ENCODE measurements around the gene DUOXA1. TPM values are rescaled to one million over a fixed set of nuclear protein-coding genes. Genes with fewer than 3 reads are reported as not detected.
A peak's percentile ranks its signal among the peaks of the same experiment; 100 is the strongest.

Gene DUOXA1
- total and polyA plus RNA-seq, 2 of the 4 experiments (the other 2 are of a cell fraction): 0.02 TPM; not detected in 1

GRCh38 chr15:45091161-45091560, 38.5 kb downstream of the DUOXA1 start:
- no TSS peak for BruUV-seq (replicated peaks)
- Histone ChIP-seq H4K20me1 (ENCODE audit: insufficient read depth, low read length) (no peaks in the 10 kb centered on the region), H3K23ac (ENCODE audit: low read depth, low read length) (peak overlapping the region; percentile 91), H3K79me1 (ENCODE audit: low read depth in 1 of 2, low read length in 2 of 2) (no peaks in the 10 kb centered on the region), H3K18ac (ENCODE audit: low read depth, low read length) (peak overlapping the region; percentile 83), H3K27me3 (ENCODE audit: control insufficient read depth, insufficient read depth, low read length) (peaks cover 36% of the 10 kb centered on the region), H3K9me1 (ENCODE audit: insufficient read depth, low read length) (peaks cover 9% of the 10 kb centered on the region), H2AFZ (replicated peaks; ENCODE audit: low read length, poor library complexity) (peak overlapping the region; percentile 69), H3K4me1 (ENCODE audit: control insufficient read depth, insufficient read depth, low read length) (peaks cover 10% of the 10 kb centered on the region; the same call in 1 of the 2 replicates), H2BK20ac (ENCODE audit: low read depth, low read length) (peak overlapping the region; percentile 77), H3K36me3 (ENCODE audit: control insufficient read depth, insufficient read depth, low read length) (no peaks in the 10 kb centered on the region), H3K56ac (ENCODE audit: extremely low read depth, insufficient read depth, low read length) (peak overlapping the region; percentile 40), H4K91ac (ENCODE audit: insufficient read depth, low read depth, low read length) (peak overlapping the region; percentile 88), H3K9me3 (ENCODE audit: control insufficient read depth, insufficient read depth, low read length) (no peaks in the 10 kb centered on the region), H3K4me3 (ENCODE audit: insufficient read depth, low read depth, low read length) (no peak overlapping the region), H2BK120ac (ENCODE audit: low read depth, low read length) (peak overlapping the region; percentile 75), H4K5ac (ENCODE audit: low read depth, low read length) (peak overlapping the region; percentile 62), H3K27ac (ENCODE audit: insufficient read depth, low read length) (peak overlapping the region; percentile 96), H3K4ac (ENCODE audit: low read depth, low read length) (peak overlapping the region; percentile 87), H3K4me2 (ENCODE audit: low read depth, low read length) (peak overlapping the region; percentile 71), H3K9ac (ENCODE audit: low read depth, low read length) (peak overlapping the region; percentile 29; the same call in 1 of the 2 replicates), H2BK5ac (ENCODE audit: low read depth, low read length, poor library complexity, severe bottlenecking) (peak overlapping the region; percentile 70), H2AK5ac (ENCODE audit: low read depth, low read length) (peak overlapping the region; percentile 48; the same call in 1 of the 2 replicates), H3K14ac (replicated peaks; ENCODE audit: low read depth, low read length) (peak overlapping the region; percentile 88), H4K8ac (ENCODE audit: low read depth in 2 of 2, low read length in 2 of 2) (peak overlapping the region; percentile 54 to 71), H2AK9ac (replicated peaks; ENCODE audit: low read depth, low read length, poor library complexity) (peak overlapping the region; percentile 78), H2BK15ac (ENCODE audit: low read depth, low read length) (peak overlapping the region; percentile 43; the same call in 1 of the 3 replicates)
- CTCF ChIA-PET: no interaction called here
- dilution Hi-C loops (cut with HindIII; ENCODE audit: low sequenced_read_pairs, unreplicated experiment): no loop called here
- intact Hi-C loops (cut with micrococcal nuclease): loop anchor here (5.0 kb wide), 1 partner anchor 69 kb away; the partner anchor contains the start of gene SORD
- TF ChIP-seq FOS (IDR thresholded peaks at IDR 0.05; ENCODE audit: low read depth, low read length): peak; percentile 47; the same call in 1 of the 2 replicates
- TF ChIP-seq RFX5 (IDR thresholded peaks at IDR 0.05; ENCODE audit: low read depth, low read length): no peak
- peak; percentile 73 for TF ChIP-seq CEBPB (IDR thresholded peaks at IDR 0.05; ENCODE audit: low read depth, low read length)
- in situ Hi-C loops (cut with MboI; ENCODE audit: low sequenced_read_pairs): no loop called here
- ATAC-seq (ENCODE audit: low read depth): peak; percentile 83
- peak; percentile 66 for DNase-seq
- POLR2A ChIA-PET (ENCODE audit: unreplicated experiment): no interaction called here
- 11% methylated on average over 3 of the region's 7 CpGs; no CpG with 5 or more reads in 1 of the 2 experiments for WGBS, 2 experiments (ENCODE audit: extremely low coverage in 2 of 2, insufficient read length in 1 of 2)

All from IMR-90 (cell line).